ENCODE measurements around the gene CEP350.
A peak's percentile ranks its signal among the peaks of the same experiment; 100 is the strongest.

Gene CEP350

GRCh38 chr1:179954493-179955286, at the start of gene CEP350:
TSS of gene CEP350 (plus strand) at chr1:179954810. CDS start at chr1:179986182, 31,372 bp downstream.
- H3K4me1 Mint-ChIP-seq, result peaks cover 37 to 63% of the 10 kb centered on the region in 2 donors
- peak within 1 kb of the TSS; percentile 82 to 87 for H3K4me3 Mint-ChIP-seq
- peak; percentile 90 to 91 for ATAC-seq (replicated peaks)
- H3K27me3 Mint-ChIP-seq, result no peaks in the 10 kb centered on the region
- peak within 1 kb of the TSS; percentile 94 for H3K27ac Mint-ChIP-seq
- peak; percentile 99 for DNase-seq
- H3K9me3 Mint-ChIP-seq, result no peaks in the 10 kb centered on the region
- no peaks in the 10 kb centered on the region for H3K36me3 Mint-ChIP-seq

GRCh38 chr1:179910934-179911333, 43.7 kb upstream of the CEP350 start:
- no peaks in the 10 kb centered on the region for H3K9me3 Mint-ChIP-seq
- H3K36me3 Mint-ChIP-seq, result peaks cover 17 to 25% of the 10 kb centered on the region in 2 donors
- no peaks in the 10 kb centered on the region for H3K4me1 Mint-ChIP-seq
- H3K27me3 Mint-ChIP-seq, result no peaks in the 10 kb centered on the region
- no peak overlapping the region for H3K27ac Mint-ChIP-seq
- no peak overlapping the region for H3K4me3 Mint-ChIP-seq
- DNase-seq, result no peak
- no peak for ATAC-seq (replicated peaks)

- H3K36me3 Mint-ChIP-seq, result peaks cover 17 to 25% of the 10 kb centered on the region in 2 donors
- H3K27ac Mint-ChIP-seq, result no peak overlapping the region
These were observed 42.8 kb upstream of the CEP350 start for GRCh38 chr1:179911812-179912211.

GRCh38 chr1:179917601-179918429, 36.8 kb upstream of the CEP350 start:
- peaks cover under 1 to 9% of the 10 kb centered on the region in 2 donors for H3K4me1 Mint-ChIP-seq
- no peak overlapping the region for H3K27ac Mint-ChIP-seq
- ATAC-seq (replicated peaks) (no peak), DNase-seq (no peak)
- H3K4me3 Mint-ChIP-seq, result no peak overlapping the region
- no peaks in the 10 kb centered on the region for H3K27me3 Mint-ChIP-seq
- peaks cover 12 to 42% of the 10 kb centered on the region in 2 donors for H3K36me3 Mint-ChIP-seq
- H3K9me3 Mint-ChIP-seq, result no peaks in the 10 kb centered on the region

More at GRCh38 chr1:179911812-179912211, 42.8 kb upstream of the CEP350 start:
- ATAC-seq (replicated peaks) (no peak), DNase-seq (no peak)
- no peaks in the 10 kb centered on the region for H3K27me3 Mint-ChIP-seq
- H3K4me1 Mint-ChIP-seq, result no peaks in the 10 kb centered on the region
- no peak overlapping the region for H3K4me3 Mint-ChIP-seq
- H3K9me3 Mint-ChIP-seq, result no peaks in the 10 kb centered on the region

GRCh38 chr1:179921472-179921871, 33.1 kb upstream of the CEP350 start:
- no peaks in the 10 kb centered on the region for H3K9me3 Mint-ChIP-seq
- H3K36me3 Mint-ChIP-seq, result peaks cover 11 to 38% of the 10 kb centered on the region in 2 donors
- H3K27me3 Mint-ChIP-seq, result no peaks in the 10 kb centered on the region
- DNase-seq (no peak), ATAC-seq (replicated peaks) (no peak)
- H3K4me3 Mint-ChIP-seq, result no peak overlapping the region
- peaks cover 5 to 17% of the 10 kb centered on the region in 2 donors for H3K4me1 Mint-ChIP-seq
- no peak overlapping the region for H3K27ac Mint-ChIP-seq

GRCh38 chr1:179921981-179922872, 32.4 kb upstream of the CEP350 start:
- no peak overlapping the region for H3K27ac Mint-ChIP-seq
- no peaks in the 10 kb centered on the region for H3K27me3 Mint-ChIP-seq
- H3K36me3 Mint-ChIP-seq, result peaks cover 11 to 37% of the 10 kb centered on the region in 2 donors
- H3K4me1 Mint-ChIP-seq, result peaks cover 5 to 17% of the 10 kb centered on the region in 2 donors
- no peaks in the 10 kb centered on the region for H3K9me3 Mint-ChIP-seq
- no peak for ATAC-seq (replicated peaks)
- H3K4me3 Mint-ChIP-seq, result no peak overlapping the region
- DNase-seq, result no peak

GRCh38 chr1:179923029-179923428, 31.6 kb upstream of the CEP350 start:
- Mint-ChIP-seq H3K4me1 (peaks cover 5 to 17% of the 10 kb centered on the region in 2 donors), H3K27me3 (no peaks in the 10 kb centered on the region), H3K27ac (peak overlapping the region; percentile 0), H3K4me3 (no peak overlapping the region), H3K9me3 (peaks cover 0 to 4% of the 10 kb centered on the region in 2 donors), H3K36me3 (peaks cover 11 to 29% of the 10 kb centered on the region in 2 donors)
- DNase-seq (no peak), ATAC-seq (replicated peaks) (peak; percentile 53 to 58)

GRCh38 chr1:179924268-179924667, 30.3 kb upstream of the CEP350 start:
- Mint-ChIP-seq H3K4me3 (no peak overlapping the region), H3K9me3 (peaks cover 0 to 4% of the 10 kb centered on the region in 2 donors), H3K27me3 (no peaks in the 10 kb centered on the region), H3K4me1 (peaks cover 5 to 17% of the 10 kb centered on the region in 2 donors), H3K36me3 (peaks cover 6 to 18% of the 10 kb centered on the region in 2 donors), H3K27ac (no peak overlapping the region)
- DNase-seq (no peak), ATAC-seq (replicated peaks) (peak in 1 of 2 donors; percentile 42)

- H3K36me3 Mint-ChIP-seq, result peaks cover 6 to 12% of the 10 kb centered on the region in 2 donors
These were observed 29.3 kb upstream of the CEP350 start for GRCh38 chr1:179925302-179925701.

GRCh38 chr1:179925922-179926849, 28.4 kb upstream of the CEP350 start:
- Mint-ChIP-seq H3K9me3 (peaks cover 0 to 4% of the 10 kb centered on the region in 2 donors), H3K27me3 (no peaks in the 10 kb centered on the region), H3K36me3 (peaks cover 5 to 9% of the 10 kb centered on the region in 2 donors), H3K4me3 (no peak overlapping the region), H3K4me1 (peaks cover 9 to 27% of the 10 kb centered on the region in 2 donors), H3K27ac (no peak overlapping the region)
- no peak for ATAC-seq (replicated peaks)
- DNase-seq, result no peak

More at GRCh38 chr1:179925302-179925701, 29.3 kb upstream of the CEP350 start:
- ATAC-seq (replicated peaks) (no peak), DNase-seq (no peak)
- Mint-ChIP-seq H3K9me3 (peaks cover 0 to 4% of the 10 kb centered on the region in 2 donors), H3K4me3 (no peak overlapping the region), H3K4me1 (peaks cover 6 to 20% of the 10 kb centered on the region in 2 donors), H3K27ac (no peak overlapping the region), H3K27me3 (no peaks in the 10 kb centered on the region)

- ATAC-seq (replicated peaks), result no peak
These were observed 27.8 kb upstream of the CEP350 start for GRCh38 chr1:179926850-179927205.

GRCh38 chr1:179929955-179930798, 24.4 kb upstream of the CEP350 start:
- H3K27ac Mint-ChIP-seq, result peak overlapping the region; percentile 25
- peaks cover 0 to 4% of the 10 kb centered on the region in 2 donors for H3K9me3 Mint-ChIP-seq
- H3K4me1 Mint-ChIP-seq, result peaks cover 4 to 11% of the 10 kb centered on the region in 2 donors
- ATAC-seq (replicated peaks) (peak; percentile 81 to 82), DNase-seq (no peak)
- H3K27me3 Mint-ChIP-seq, result no peaks in the 10 kb centered on the region
- H3K36me3 Mint-ChIP-seq, result no peaks in the 10 kb centered on the region
- H3K4me3 Mint-ChIP-seq, result no peak overlapping the region

More at GRCh38 chr1:179926850-179927205, 27.8 kb upstream of the CEP350 start:
- no peak overlapping the region for H3K27ac Mint-ChIP-seq
- DNase-seq, result no peak
- no peak overlapping the region for H3K4me3 Mint-ChIP-seq
- H3K27me3 Mint-ChIP-seq, result no peaks in the 10 kb centered on the region
- peaks cover 1 to 2% of the 10 kb centered on the region in 2 donors for H3K36me3 Mint-ChIP-seq
- H3K4me1 Mint-ChIP-seq, result peaks cover 9 to 25% of the 10 kb centered on the region in 2 donors
- H3K9me3 Mint-ChIP-seq, result peaks cover 0 to 4% of the 10 kb centered on the region in 2 donors

Data from stimulated activated naive B cell treated with anti-CD40 and anti-IgM and Interleukin-4, amounts not matched to agents 10 μg/mL and 1 μg/mL and 100 μg/mL, for 72 hours (primary cell).